ENCODE results near the gene ZNF526. TPM values are rescaled to one million over a fixed set of nuclear protein-coding genes. Genes with fewer than 3 reads are reported as not detected.

Gene ZNF526
- total RNA-seq, 2 experiments from 2014 or later: 5.0 to 6.2 TPM

GRCh38 chr19:42184401-42184861, 35.7 kb upstream of the ZNF526 start:
- no peaks in the 10 kb centered on the region for H3K9me3 ChIP-seq (ENCODE audit: control insufficient read depth in 1 of 2, insufficient read depth in 1 of 2, low read length in 2 of 2)
- peaks cover 56% of the 10 kb centered on the region for H3K4me1 ChIP-seq (ENCODE audit: insufficient read depth, low read length)
- no peaks in the 10 kb centered on the region for H3K36me3 ChIP-seq (ENCODE audit: insufficient read depth, low read length)
- H3K4me3 ChIP-seq (ENCODE audit: low read length): no peak overlapping the region
- peaks cover 6% of the 10 kb centered on the region in 2 experiments for H3K27me3 ChIP-seq (ENCODE audit: control insufficient read depth in 1 of 2, insufficient read depth in 2 of 2, low read length in 2 of 2)
- peak overlapping the region; percentile 6 for H3K4me3 Mint-ChIP-seq
- H3K27ac Mint-ChIP-seq: no peak overlapping the region
- H3K27ac ChIP-seq (ENCODE audit: low read depth in 1 of 2, low read length in 2 of 2): no peak overlapping the region
- peak; percentile 51 to 82 (median 62) for DNase-seq
- H3K9me3 Mint-ChIP-seq: no peaks in the 10 kb centered on the region
- peak; percentile 62 for ATAC-seq (ENCODE audit: poor library complexity)
- peaks cover 53% of the 10 kb centered on the region for H3K4me1 Mint-ChIP-seq (ENCODE audit: low read depth)
- peak; percentile 90 for TF ChIP-seq CTCF (IDR thresholded peaks at IDR 0.05)
- intact Hi-C loops (cut with DNase I, micrococcal nuclease): loop anchor here (1.0 to 5.0 kb wide), 6 partner anchors 14 to 113 kb away; partner anchors contain the start of gene POU2F2 (in 1 of the 2)
- ChIA-PET CTCF (interaction anchor here (0.6 to 1.6 kb wide), 8 partner anchors 15 to 95 kb away, joined by 3 to 11 read pairs (median 3); partner anchors contain the start of gene ZNF526), POLR2A (interaction anchor here (2.0 to 2.2 kb wide), 2 partner anchors 8 to 14 kb away, joined by 7 to 18 read pairs; no protein-coding TSS in a partner anchor)
- no peaks in the 10 kb centered on the region for H3K36me3 Mint-ChIP-seq (ENCODE audit: low read depth)
- peaks cover 9% of the 10 kb centered on the region for H3K27me3 Mint-ChIP-seq

GRCh38 chr19:42185277-42185676, 34.8 kb upstream of the ZNF526 start:
- no peak overlapping the region for H3K27ac ChIP-seq (ENCODE audit: low read depth in 1 of 2, low read length in 2 of 2)

GRCh38 chr19:42188665-42189064, 31.4 kb upstream of the ZNF526 start:
- POLR2A ChIA-PET: interaction anchor here (1.0 to 1.2 kb wide), 2 partner anchors 10 to 12 kb away, joined by 4 read pairs; no protein-coding TSS in a partner anchor
- Mint-ChIP-seq H3K4me3 (no peak overlapping the region), H3K36me3 (ENCODE audit: low read depth) (peaks cover 6% of the 10 kb centered on the region), H3K9me3 (peaks cover under 1% of the 10 kb centered on the region), H3K27ac (no peak overlapping the region), H3K27me3 (no peaks in the 10 kb centered on the region), H3K4me1 (ENCODE audit: low read depth) (peaks cover 63% of the 10 kb centered on the region)
- DNase-seq (no peak), ATAC-seq (ENCODE audit: poor library complexity) (no peak)
- Histone ChIP-seq H3K27me3 (ENCODE audit: control insufficient read depth in 1 of 2, insufficient read depth in 2 of 2, low read length in 2 of 2) (no peaks in the 10 kb centered on the region), H3K9me3 (ENCODE audit: control insufficient read depth in 1 of 2, insufficient read depth in 1 of 2, low read length in 2 of 2) (no peaks in the 10 kb centered on the region), H3K4me1 (ENCODE audit: insufficient read depth, low read length) (peaks cover 56% of the 10 kb centered on the region), H3K27ac (ENCODE audit: low read depth in 1 of 2, low read length in 2 of 2) (no peak overlapping the region), H3K4me3 (ENCODE audit: low read length) (no peak overlapping the region), H3K36me3 (ENCODE audit: insufficient read depth, low read length) (no peaks in the 10 kb centered on the region)
- intact Hi-C loops (cut with DNase I, micrococcal nuclease): no loop called here
- CTCF ChIA-PET: no interaction called here
- TF ChIP-seq CTCF (IDR thresholded peaks at IDR 0.05): no peak

More at GRCh38 chr19:42185277-42185676, 34.8 kb upstream of the ZNF526 start:
- no peak overlapping the region for H3K4me3 ChIP-seq (ENCODE audit: low read length)
- H3K27me3 ChIP-seq (ENCODE audit: control insufficient read depth in 1 of 2, insufficient read depth in 2 of 2, low read length in 2 of 2): no peaks in the 10 kb centered on the region
- H3K36me3 ChIP-seq (ENCODE audit: insufficient read depth, low read length): no peaks in the 10 kb centered on the region
- POLR2A ChIA-PET: interaction anchor here (0.7 to 2.2 kb wide), 3 partner anchors 9 to 32 kb away, joined by 3 to 18 read pairs (median 7); no protein-coding TSS in a partner anchor
- H3K9me3 ChIP-seq (ENCODE audit: control insufficient read depth in 1 of 2, insufficient read depth in 1 of 2, low read length in 2 of 2): no peaks in the 10 kb centered on the region
- peak; percentile 82 for ATAC-seq (ENCODE audit: poor library complexity)
- peaks cover 52% of the 10 kb centered on the region for H3K4me1 ChIP-seq (ENCODE audit: insufficient read depth, low read length)
- H3K4me3 Mint-ChIP-seq: peak overlapping the region; percentile 4
- peak in 4 of 14 experiments; percentile 45 to 84 (median 58) for DNase-seq
- CTCF ChIA-PET: interaction anchor here (0.7 to 1.6 kb wide), 9 partner anchors 8 to 94 kb away, joined by 3 to 11 read pairs (median 3); partner anchors contain the start of gene ZNF526
- no peaks in the 10 kb centered on the region for H3K9me3 Mint-ChIP-seq
- TF ChIP-seq CTCF (IDR thresholded peaks at IDR 0.05): no peak
- H3K27me3 Mint-ChIP-seq: peaks cover under 1% of the 10 kb centered on the region
- H3K4me1 Mint-ChIP-seq (ENCODE audit: low read depth): peaks cover 50% of the 10 kb centered on the region
- no peaks in the 10 kb centered on the region for H3K36me3 Mint-ChIP-seq (ENCODE audit: low read depth)
- intact Hi-C loops (cut with DNase I, micrococcal nuclease): loop anchor here in 1 of 2 experiments (2.0 kb wide), 2 partner anchors 14 to 76 kb away; no protein-coding TSS in a partner anchor
- H3K27ac Mint-ChIP-seq: no peak overlapping the region

Measured in CD4-positive, alpha-beta T cell (primary cell).